H1 (cell line): ENCODE measurements around the gene STAG1. TPM values are rescaled to one million over a fixed set of nuclear protein-coding genes. Genes with fewer than 3 reads are reported as not detected.

Experiments
- CTCF ChIA-PET: fragments of 300-600 bp; sonication (Branson Sonifier 250); formaldehyde crosslinking; loops from one replicate; lab custom pipeline; 2021; ENCODE audit not compliant: partially characterized antibody; lab: Charles Lee
- POLR2A ChIA-PET: fragments of 300-600 bp; sonication (Branson Sonifier 250); formaldehyde crosslinking; loops from one replicate; lab custom pipeline; 2021; ENCODE audit warnings: inconsistent platforms; ENCODE audit not compliant: partially characterized antibody; lab: Charles Lee
- DNase-seq, 2 experiments: peaks; one replicate each; pipeline versions ENCODE4 v3.0.0 to v3.0.0-alpha.2; 2010 to 2022; ENCODE audit warnings: low spot score in 2 of 2, low read depth in 1 of 2, mixed read lengths in 1 of 2
- FAIRE-seq: peaks from 2 replicates; lab custom pipeline; 2011; peaks lifted over from hg19 to GRCh38; lab: Jason Lieb, UNC
- H2AFZ ChIP-seq: 2 replicates; pipeline ENCODE4 v1.8.1; 2012; ENCODE audit warnings: low read length, inconsistent platforms
- H2AK5ac ChIP-seq: 2 replicates; pipeline ENCODE4 v1.6.1; 2013; ENCODE audit warnings: low read depth, low read length
- H2BK120ac ChIP-seq: replicated peaks from 2 replicates; pipeline ENCODE3; 2013; ENCODE audit warnings: low read depth, low read length, inconsistent platforms
- H2BK12ac ChIP-seq: 2 replicates; pipeline ENCODE4 v1.6.1; 2013; ENCODE audit warnings: low read depth, low read length
- H2BK15ac ChIP-seq: 2 replicates; pipeline ENCODE4 v1.6.1; 2013; ENCODE audit warnings: low read length
- H2BK20ac ChIP-seq: 2 replicates; pipeline ENCODE4 v1.6.1; 2013; ENCODE audit warnings: low read length
- H2BK5ac ChIP-seq: 2 replicates; pipeline ENCODE4 v1.6.1; 2013; ENCODE audit warnings: low read depth, low read length
- H3K14ac ChIP-seq: 2 replicates; pipeline ENCODE4 v1.6.1; 2013; ENCODE audit warnings: inconsistent platforms; ENCODE audit not compliant: insufficient read length
- H3K18ac ChIP-seq: 2 replicates; pipeline ENCODE4 v1.6.1; 2013; ENCODE audit warnings: low read length; ENCODE audit errors: extremely low read depth
- H3K23ac ChIP-seq: 2 replicates; pipeline ENCODE4 v1.6.1; 2013; ENCODE audit warnings: inconsistent platforms; ENCODE audit not compliant: insufficient read length
- H3K23me2 ChIP-seq: 2 replicates; pipeline ENCODE4 v1.6.1; 2013; ENCODE audit warnings: low read depth, low read length
- H3K27ac ChIP-seq: 2 replicates; pipeline ENCODE4 v1.6.1; 2011; ENCODE audit warnings: low read depth, low read length, inconsistent platforms
- H3K27me3 ChIP-seq, 4 experiments: replicated peaks in 1 of 4; 1 replicate in 1 of 4; 2 replicates in 3 of 4; pipeline versions ENCODE4 v1.6.1 to v1.8.1; 2011 to 2013; ENCODE audit warnings: low read length in 3 of 4, mild to moderate bottlenecking in 3 of 4, inconsistent platforms in 2 of 4, mixed read lengths in 2 of 4, moderate library complexity in 1 of 4; ENCODE audit not compliant: control insufficient read depth in 3 of 4, insufficient read depth in 3 of 4; ENCODE audit errors: extremely low read depth in 1 of 4
- H3K36me3 ChIP-seq, 4 experiments: 2 replicates each; pipeline versions ENCODE4 v1.6.1 to v1.8.1; 2011 to 2013; ENCODE audit warnings: mild to moderate bottlenecking in 4 of 4, low read length in 3 of 4, moderate library complexity in 2 of 4, control low read depth in 1 of 4, inconsistent platforms in 1 of 4; ENCODE audit not compliant: insufficient read depth in 4 of 4, control insufficient read depth in 2 of 4
- H3K4ac ChIP-seq: replicated peaks from 2 replicates; pipeline ENCODE3; 2013; ENCODE audit warnings: low read length, low read depth, mixed read lengths, inconsistent platforms; ENCODE audit not compliant: insufficient read length
- H3K4me1 ChIP-seq, 4 experiments: replicated peaks in 1 of 4; 1 replicate in 1 of 4; 2 replicates in 3 of 4; pipeline versions ENCODE4 v1.6.1 to v1.8.1; 2011 to 2013; ENCODE audit warnings: low read length in 3 of 4, inconsistent platforms in 2 of 4, mixed read lengths in 1 of 4; ENCODE audit not compliant: insufficient read depth in 4 of 4, control insufficient read depth in 3 of 4
- H3K4me2 ChIP-seq, 2 experiments: 2 replicates each; pipeline versions ENCODE4 v1.6.1 to v1.8.1; 2011 to 2013; ENCODE audit warnings: low read depth in 2 of 2, low read length in 2 of 2, control low read depth in 1 of 2, inconsistent platforms in 1 of 2, mild to moderate bottlenecking in 1 of 2; ENCODE audit not compliant: insufficient read depth in 1 of 2
- H3K4me3 ChIP-seq, 4 experiments: fragments of 200-600, 300-600 bp in 1 of 4; sonication (generic), shearing (Covaris generic), sonication (Bioruptor Twin) in 1 of 4; 2 replicates each; pipeline versions ENCODE4 v1.5.1 to v1.8.1; 2011 to 2016; ENCODE audit warnings: low read length in 4 of 4, low read depth in 3 of 4, control low read depth in 2 of 4, inconsistent platforms in 2 of 4, mild to moderate bottlenecking in 2 of 4, mixed read lengths in 1 of 4, moderate library complexity in 1 of 4; ENCODE audit not compliant: insufficient read depth in 2 of 4; ENCODE audit errors: extremely low read depth in 1 of 4
- H3K56ac ChIP-seq: replicated peaks from 2 replicates; pipeline ENCODE3; 2013; ENCODE audit warnings: low read depth, mild to moderate bottlenecking, mixed read lengths, low read length, inconsistent platforms; ENCODE audit not compliant: insufficient read length
- H3K79me1 ChIP-seq: 2 replicates; pipeline ENCODE4 v1.6.1; 2013; ENCODE audit warnings: low read depth, low read length, control low read depth
- H3K79me2 ChIP-seq, 2 experiments: 2 replicates each; pipeline versions ENCODE4 v1.6.1 to v1.8.1; 2012 to 2013; ENCODE audit warnings: low read length in 2 of 2, mild to moderate bottlenecking in 2 of 2, inconsistent platforms in 1 of 2; ENCODE audit not compliant: insufficient read depth in 2 of 2, control insufficient read depth in 1 of 2
- H3K9ac ChIP-seq, 4 experiments: replicated peaks in 1 of 4; 1 replicate in 1 of 4; 2 replicates in 3 of 4; pipeline versions ENCODE4 v1.6.1 to v1.8.1; 2011 to 2013; ENCODE audit warnings: low read depth in 3 of 4, low read length in 3 of 4, control low read depth in 2 of 4, mild to moderate bottlenecking in 2 of 4, moderate library complexity in 2 of 4, inconsistent platforms in 1 of 4; ENCODE audit errors: extremely low read depth in 1 of 4
- H3K9me3 ChIP-seq, 2 experiments: 2 replicates each; pipeline versions ENCODE4 v1.6.1 to v1.8.1; 2012 to 2013; ENCODE audit warnings: mild to moderate bottlenecking in 2 of 2, moderate library complexity in 2 of 2, control low read depth in 1 of 2, inconsistent platforms in 1 of 2, low read depth in 1 of 2, low read length in 1 of 2, mixed read lengths in 1 of 2; ENCODE audit not compliant: insufficient read depth in 2 of 2
- H4K20me1 ChIP-seq, 2 experiments: replicated peaks in 1 of 2; 2 replicates each; pipeline versions ENCODE3 to v1.8.1; 2011 to 2013; ENCODE audit warnings: inconsistent platforms in 2 of 2, low read length in 2 of 2, mild to moderate bottlenecking in 1 of 2; ENCODE audit not compliant: insufficient read depth in 2 of 2, control insufficient read depth in 1 of 2
- H4K5ac ChIP-seq: 2 replicates; pipeline ENCODE4 v1.6.1; 2013; ENCODE audit warnings: low read length, low read depth, mixed read lengths, inconsistent platforms; ENCODE audit not compliant: insufficient read length
- H4K8ac ChIP-seq: 2 replicates; pipeline ENCODE4 v1.8.0; 2013; ENCODE audit warnings: mild to moderate bottlenecking, moderate library complexity, low read length, inconsistent platforms; ENCODE audit not compliant: insufficient read depth; ENCODE audit errors: extremely low read depth
- H4K91ac ChIP-seq: replicated peaks from 2 replicates; pipeline ENCODE3; 2013; ENCODE audit warnings: low read length, mixed read lengths, inconsistent platforms; ENCODE audit not compliant: insufficient read length
- RAD21 ChIP-seq, 2 experiments: IDR thresholded peaks in 1 of 2; conservative IDR thresholded peaks in 1 of 2; 2 replicates each; pipeline ENCODE4 v1.6.1; 2011; ENCODE audit warnings: low read depth in 2 of 2, low read length in 2 of 2, improper control_type of control experiment in 1 of 2, inconsistent platforms in 1 of 2, mild to moderate bottlenecking in 1 of 2, moderate library complexity in 1 of 2
- RXRA ChIP-seq: IDR thresholded peaks from 2 replicates; pipeline ENCODE4 v1.6.1; 2011; ENCODE audit warnings: low read depth, mild to moderate bottlenecking, low read length, moderate library complexity; ENCODE audit not compliant: insufficient read depth
- WGBS, 2 experiments: shearing (Covaris generic) in 1 of 2; methylation state at CpG; one replicate each; pipeline versions ENCODE4 v1.1.6 to v1.1.7; 2013 to 2015; ENCODE audit warnings: low lambda C conversion rate in 2 of 2, mixed read lengths in 2 of 2, inconsistent platforms in 1 of 2, low coverage in 1 of 2, missing lambda C conversion rate in 1 of 2; ENCODE audit not compliant: insufficient replicate concordance in 2 of 2, insufficient coverage in 1 of 2, insufficient read length in 1 of 2; ENCODE audit errors: extremely low coverage in 1 of 2, missing lambda C conversion rate in 1 of 2; 5-methylcytosine and 5-hydroxymethylcytosine counted together
- polyA plus RNA-seq, 7 experiments: library from polyadenylated mRNA; depleted of rRNA in 3 of 7; stranded (reverse) in 5 of 7; unstranded in 2 of 7; fragments of >200 nt in 5 of 7; fragments of 200-250 nt in 2 of 7; gene quantifications; 1 replicate in 5 of 7; 2 replicates in 1 of 7; 4 replicates in 1 of 7; pipeline versions ENCODE4 v1.2.1 to v1.2.3, GENCODE V29; 2011 to 2013; ENCODE audit warnings: missing spikeins in 2 of 7, mixed read lengths in 2 of 7
- total RNA-seq: library from RNA; stranded (reverse); fragmentation: NEBNext Ultra II Directional; extraction: Animal tissue kit (Norgen Biotek cat#: 25700); gene quantifications from 2 replicates; pipeline ENCODE4 v1.2.1, GENCODE V29; 2021
- TF ChIP-seq, protein P1 (sequence below), 3 experiments: IDR thresholded peaks; 1 replicate in 2 of 3; 2 replicates in 1 of 3; pipeline versions ENCODE4 v1.5.1 to v1.6.1; 2011; ENCODE audit warnings: low read length in 3 of 3, mild to moderate bottlenecking in 3 of 3, inconsistent platforms in 2 of 3, low read depth in 1 of 3, moderate library complexity in 1 of 3; ENCODE audit not compliant: insufficient read depth in 1 of 3; ENCODE audit errors: control extremely low read depth in 1 of 3

The STAG1 gene
- total and polyA plus RNA-seq, 2 of the 8 experiments (the other 6 are each of a cell fraction or from before 2014, with no cell fraction given), result 4.6 to 23.4 TPM

DNA sequence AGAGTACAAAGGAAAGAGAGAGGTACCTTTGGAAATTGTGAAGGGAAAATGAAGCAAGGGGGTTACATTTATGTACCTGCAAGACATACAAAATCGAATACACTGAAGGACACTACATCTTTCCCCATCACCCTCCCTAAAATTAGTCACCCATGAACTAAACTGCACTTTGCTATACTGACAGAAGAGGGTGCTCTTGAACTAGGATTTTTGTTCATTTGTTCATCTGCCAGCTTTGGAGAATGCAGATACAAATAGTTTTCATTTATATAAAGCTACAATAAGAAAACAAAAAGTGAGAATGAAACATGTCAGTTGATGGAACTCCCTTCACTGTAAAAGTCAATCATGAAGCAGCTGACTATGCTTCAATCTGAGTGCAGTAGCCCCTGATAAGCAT lies 446.3 kb downstream of the STAG1 start:
- Histone ChIP-seq H2BK20ac (no peak overlapping the region), H4K91ac (no peak overlapping the region), H2AK5ac (no peak overlapping the region), H2AFZ (no peak overlapping the region), H3K23me2 (no peaks in the 10 kb centered on the region), H3K4me3 (no peak overlapping the region), H3K79me1 (no peaks in the 10 kb centered on the region), H3K14ac (no peak overlapping the region), H4K20me1 (no peaks in the 10 kb centered on the region), H3K4me2 (no peak overlapping the region), H3K56ac (no peak overlapping the region), H3K9ac (no peak overlapping the region), H2BK15ac (no peak overlapping the region), H2BK120ac (no peak overlapping the region), H2BK5ac (no peak overlapping the region), H3K18ac (no peak overlapping the region), H4K8ac (no peak overlapping the region), H3K27me3 (no peaks in the 10 kb centered on the region), H3K4me1 (no peaks in the 10 kb centered on the region), H3K36me3 (peaks cover 0 to 6% (median 2%) of the 10 kb centered on the region in 4 experiments; a peak in 2 of 8 replicates), H3K23ac (no peak overlapping the region), H3K79me2 (no peaks in the 10 kb centered on the region), H3K4ac (no peak overlapping the region), H3K27ac (no peak overlapping the region), H4K5ac (no peak overlapping the region), H2BK12ac (no peak overlapping the region), H3K9me3 (no peaks in the 10 kb centered on the region)
- ChIA-PET POLR2A (no interaction called here), CTCF (interaction anchor here (0.7 to 2.0 kb wide), 8 partner anchors 10 to 708 kb away, joined by 3 to 11 read pairs (median 4); partner anchors contain the start of gene STAG1)
- DNase-seq (no peak), FAIRE-seq (no peak)
- 63% methylated on average over 1 of the region's 1 CpG; no CpG with 5 or more reads in 1 of the 2 experiments for WGBS, 2 experiments
- TF ChIP-seq RXRA (no peak), RAD21 (IDR thresholded peaks at IDR 0.05 in 1 of 2, conservative IDR thresholded peaks at IDR 0.05 in 1 of 2; ENCODE audit: low read depth in 2 of 2, low read length in 2 of 2) (peak; percentile 52 to 63)
- TF ChIP-seq, protein P1, sequence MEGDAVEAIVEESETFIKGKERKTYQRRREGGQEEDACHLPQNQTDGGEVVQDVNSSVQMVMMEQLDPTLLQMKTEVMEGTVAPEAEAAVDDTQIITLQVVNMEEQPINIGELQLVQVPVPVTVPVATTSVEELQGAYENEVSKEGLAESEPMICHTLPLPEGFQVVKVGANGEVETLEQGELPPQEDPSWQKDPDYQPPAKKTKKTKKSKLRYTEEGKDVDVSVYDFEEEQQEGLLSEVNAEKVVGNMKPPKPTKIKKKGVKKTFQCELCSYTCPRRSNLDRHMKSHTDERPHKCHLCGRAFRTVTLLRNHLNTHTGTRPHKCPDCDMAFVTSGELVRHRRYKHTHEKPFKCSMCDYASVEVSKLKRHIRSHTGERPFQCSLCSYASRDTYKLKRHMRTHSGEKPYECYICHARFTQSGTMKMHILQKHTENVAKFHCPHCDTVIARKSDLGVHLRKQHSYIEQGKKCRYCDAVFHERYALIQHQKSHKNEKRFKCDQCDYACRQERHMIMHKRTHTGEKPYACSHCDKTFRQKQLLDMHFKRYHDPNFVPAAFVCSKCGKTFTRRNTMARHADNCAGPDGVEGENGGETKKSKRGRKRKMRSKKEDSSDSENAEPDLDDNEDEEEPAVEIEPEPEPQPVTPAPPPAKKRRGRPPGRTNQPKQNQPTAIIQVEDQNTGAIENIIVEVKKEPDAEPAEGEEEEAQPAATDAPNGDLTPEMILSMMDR (IDR thresholded peaks at IDR 0.05; ENCODE audit: control extremely low read depth in 1 of 3, insufficient read depth in 1 of 3, low read depth in 1 of 3, low read length in 3 of 3), result peak in 2 of 3 experiments; percentile 18 to 42; a peak in 2 of 4 replicates
